GM20000 (cell line): ENCODE data around the gene SRRM3.

Source experiments
- DNase-seq: peaks from one replicate; pipeline ENCODE4 v3.0.0; 2012; ENCODE audit warnings: low spot score
- TF ChIP-seq, protein P1 (sequence below): IDR thresholded peaks from 2 replicates; pipeline ENCODE4 v1.5.1; 2012; ENCODE audit warnings: mild to moderate bottlenecking, control low read depth; ENCODE audit errors: extremely low read depth, missing control alignments

Gene SRRM3

DNA sequence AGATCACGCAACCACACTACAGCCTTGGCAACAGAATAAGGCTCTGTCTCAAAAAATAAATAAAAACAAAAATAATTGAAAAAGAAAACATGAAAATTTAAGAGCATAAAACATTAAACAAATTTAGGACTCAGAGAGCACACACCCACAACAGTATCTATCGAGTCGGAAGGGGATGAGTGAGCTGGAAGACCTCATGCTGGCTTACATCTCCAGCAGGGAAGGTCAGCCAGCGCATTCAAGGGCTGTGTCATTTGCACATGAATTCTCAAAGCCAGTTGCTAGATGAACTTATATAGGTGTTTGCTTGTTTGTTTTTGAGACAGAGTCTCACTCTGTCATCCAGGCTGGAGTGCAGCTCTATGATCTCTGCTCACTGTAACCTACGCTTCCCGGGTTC, 50.3 kb downstream of the SRRM3 start:
- no peak for DNase-seq
- TF ChIP-seq, protein P1, sequence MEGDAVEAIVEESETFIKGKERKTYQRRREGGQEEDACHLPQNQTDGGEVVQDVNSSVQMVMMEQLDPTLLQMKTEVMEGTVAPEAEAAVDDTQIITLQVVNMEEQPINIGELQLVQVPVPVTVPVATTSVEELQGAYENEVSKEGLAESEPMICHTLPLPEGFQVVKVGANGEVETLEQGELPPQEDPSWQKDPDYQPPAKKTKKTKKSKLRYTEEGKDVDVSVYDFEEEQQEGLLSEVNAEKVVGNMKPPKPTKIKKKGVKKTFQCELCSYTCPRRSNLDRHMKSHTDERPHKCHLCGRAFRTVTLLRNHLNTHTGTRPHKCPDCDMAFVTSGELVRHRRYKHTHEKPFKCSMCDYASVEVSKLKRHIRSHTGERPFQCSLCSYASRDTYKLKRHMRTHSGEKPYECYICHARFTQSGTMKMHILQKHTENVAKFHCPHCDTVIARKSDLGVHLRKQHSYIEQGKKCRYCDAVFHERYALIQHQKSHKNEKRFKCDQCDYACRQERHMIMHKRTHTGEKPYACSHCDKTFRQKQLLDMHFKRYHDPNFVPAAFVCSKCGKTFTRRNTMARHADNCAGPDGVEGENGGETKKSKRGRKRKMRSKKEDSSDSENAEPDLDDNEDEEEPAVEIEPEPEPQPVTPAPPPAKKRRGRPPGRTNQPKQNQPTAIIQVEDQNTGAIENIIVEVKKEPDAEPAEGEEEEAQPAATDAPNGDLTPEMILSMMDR: no peak

DNA sequence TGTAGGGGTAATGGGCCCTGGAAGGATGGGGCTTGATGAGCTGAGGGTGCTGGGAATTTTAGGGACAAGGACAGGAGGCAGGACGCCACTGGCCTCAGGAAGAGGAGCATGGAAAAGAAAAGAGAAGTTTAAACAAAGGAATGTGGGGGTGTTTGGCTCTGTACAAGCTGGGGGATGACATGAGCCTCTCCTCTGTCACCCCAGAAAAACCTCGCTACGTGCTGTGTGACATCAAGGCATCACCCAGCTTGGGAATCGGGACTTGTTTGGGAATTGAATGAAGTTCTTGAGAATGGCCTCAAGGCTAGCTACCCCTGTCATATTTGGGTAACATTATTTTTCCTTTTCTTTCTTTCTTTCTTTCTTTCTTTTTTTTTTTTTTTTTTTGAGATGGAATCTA, 53.1 kb downstream of the SRRM3 start:
- no peak for DNase-seq
- TF ChIP-seq, protein P1: no peak

DNA sequence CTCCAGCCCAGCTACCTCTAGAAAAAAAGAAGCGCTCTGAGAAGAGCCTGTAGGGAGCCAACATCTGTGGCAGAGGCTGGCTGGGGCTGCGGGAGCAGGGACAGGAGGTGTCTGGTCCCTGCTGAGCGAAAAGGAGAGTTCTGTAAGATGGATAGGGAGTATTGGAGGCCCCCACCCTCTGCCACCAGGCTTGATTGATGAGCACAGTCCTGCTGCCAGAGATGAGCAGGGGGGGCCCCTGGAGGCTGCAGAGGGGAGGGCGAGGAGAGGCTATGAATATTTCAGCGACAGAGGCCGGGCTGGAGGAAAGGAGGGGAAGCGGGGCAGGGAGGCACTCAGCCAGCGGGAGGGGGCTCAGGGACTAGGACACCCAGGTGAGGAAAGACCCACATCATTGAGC, 56.3 kb downstream of the SRRM3 start:
- TF ChIP-seq, protein P1: no peak
- no peak for DNase-seq

DNA sequence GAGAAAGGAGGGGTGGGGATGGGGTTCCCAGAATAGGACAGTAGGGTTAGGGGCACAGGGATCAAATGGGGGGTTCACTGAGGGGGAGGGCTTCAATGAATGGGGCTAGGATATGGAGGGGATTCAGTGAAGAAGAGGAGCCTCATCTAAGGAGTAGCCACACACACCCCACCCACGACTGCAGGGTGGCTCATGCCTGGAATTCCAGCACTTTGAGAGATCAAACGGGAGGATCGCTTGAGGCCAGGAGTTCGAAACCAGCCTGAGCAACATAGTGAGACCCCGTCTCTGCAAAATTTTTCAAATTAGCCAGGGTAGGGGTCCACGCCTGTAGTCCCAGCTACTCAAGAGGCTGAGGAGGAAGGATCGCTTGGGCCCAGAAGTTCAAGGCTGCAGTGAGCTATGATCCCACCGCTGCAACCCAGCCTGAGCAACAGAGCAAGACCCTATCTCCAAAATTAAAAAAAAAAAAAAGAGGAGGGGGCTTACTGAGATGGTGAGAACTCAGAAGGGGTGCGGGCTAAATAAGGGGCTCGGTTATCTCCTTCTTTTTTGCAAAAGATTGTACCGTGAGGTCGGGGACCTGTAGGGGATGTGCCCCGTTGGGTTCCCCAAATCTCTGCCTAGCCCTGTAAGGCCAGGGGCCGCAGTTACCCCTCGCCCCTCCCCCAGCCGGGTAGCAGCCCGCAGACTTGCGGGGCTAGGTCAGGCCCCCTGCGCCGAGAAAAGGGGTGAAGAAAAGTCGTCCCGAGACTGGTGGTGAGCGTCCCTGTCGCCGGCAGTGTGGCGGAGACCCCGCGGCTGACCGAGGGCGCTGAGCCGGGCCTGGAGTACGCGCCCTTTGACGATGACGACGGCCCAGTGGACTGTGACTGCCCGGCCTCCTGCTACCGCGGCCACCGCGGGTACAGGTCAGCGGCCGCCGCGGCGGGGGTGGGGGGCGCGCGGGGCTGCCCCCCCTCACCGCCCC, 57.7 kb downstream of the SRRM3 start:
- TF ChIP-seq, protein P1: no peak
- DNase-seq: no peak

DNA sequence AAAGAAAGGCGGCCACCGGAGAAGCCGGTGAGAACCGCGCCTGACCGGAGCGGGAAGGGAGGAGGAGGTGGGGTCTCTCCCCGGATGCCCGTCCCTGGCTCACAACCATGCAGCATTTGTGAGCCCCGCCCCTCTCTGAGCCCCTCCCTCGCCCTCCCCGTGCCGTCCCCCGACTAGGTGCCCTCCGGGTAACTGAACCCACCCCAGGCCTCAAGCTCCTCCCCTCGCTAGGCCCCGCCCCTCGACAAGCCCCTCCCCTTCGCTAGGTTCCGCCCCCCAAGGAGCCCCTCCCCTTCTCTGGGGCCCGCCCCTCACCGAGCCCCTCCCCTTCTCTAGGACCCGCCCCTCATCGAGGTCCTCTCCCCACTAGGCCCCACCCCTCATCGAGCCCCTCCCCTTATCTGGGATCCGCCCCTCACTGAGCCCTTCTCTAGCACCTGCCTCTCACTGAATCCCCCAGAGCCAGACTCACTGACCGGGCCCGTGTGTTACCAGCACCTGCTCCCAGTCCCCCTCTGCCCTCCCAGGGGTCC, 58.5 kb downstream of the SRRM3 start:
- peak; percentile 79 for DNase-seq
- TF ChIP-seq, protein P1: no peak

DNA sequence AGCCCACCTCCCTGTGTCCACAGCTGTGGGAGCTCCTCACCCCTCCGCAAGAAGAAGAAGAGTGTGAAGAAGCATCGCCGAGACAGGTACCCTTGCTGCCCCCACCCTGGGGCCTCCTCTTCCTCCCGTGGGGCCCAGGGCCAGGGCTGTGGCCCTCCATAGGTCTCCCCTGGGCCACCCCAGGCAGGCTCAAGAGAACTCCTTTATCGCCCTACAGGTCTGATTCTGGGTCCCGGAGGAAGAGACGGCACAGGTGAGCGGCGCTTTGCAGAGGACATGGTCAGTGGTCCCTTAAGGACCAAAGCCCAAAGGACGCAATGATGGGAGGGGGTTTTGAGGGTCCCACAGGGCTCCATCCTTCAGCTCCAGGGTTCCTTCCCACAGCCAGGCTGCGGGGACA, 59.6 kb downstream of the SRRM3 start:
- TF ChIP-seq, protein P1: no peak
- DNase-seq: no peak

DNA sequence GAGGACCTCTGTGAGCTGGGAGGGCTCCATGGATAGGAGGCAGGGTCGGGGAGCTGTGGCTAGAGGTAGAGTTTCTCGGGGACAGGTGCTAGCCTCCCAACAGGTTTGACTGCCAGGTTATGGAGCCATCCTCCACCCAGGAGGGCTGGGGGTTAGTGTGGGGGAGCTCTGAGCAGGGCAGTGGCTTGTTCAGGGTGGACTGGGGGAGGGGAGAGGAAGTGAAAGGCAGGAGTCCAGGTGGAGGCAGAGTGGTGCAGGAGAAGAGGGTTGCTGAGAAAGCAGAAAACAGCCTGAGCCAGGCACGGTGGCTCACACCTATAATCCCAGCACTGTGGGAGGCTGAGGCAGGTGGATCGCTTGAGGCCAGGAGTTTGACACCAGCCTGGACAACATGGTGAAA, 60.2 kb downstream of the SRRM3 start:
- DNase-seq: no peak
- TF ChIP-seq, protein P1: no peak
